WI38 (cell line): Measurements from ENCODE around the gene PCSK5.

ENCODE experiments used
- H3K4me3 ChIP-seq: 2 replicates; pipeline ENCODE4 v1.5.1; 2011; ENCODE audit warnings: low read depth, mild to moderate bottlenecking, control low read depth, low read length
- TF ChIP-seq, protein P1 (sequence below): IDR thresholded peaks from 2 replicates; pipeline ENCODE4 v1.5.1; 2012; ENCODE audit warnings: low read depth, mild to moderate bottlenecking, control low read depth, low read length

Gene PCSK5

GRCh38 chr9:75873712-75874111, 16.8 kb upstream of the PCSK5 start:
- TF ChIP-seq, protein P1, sequence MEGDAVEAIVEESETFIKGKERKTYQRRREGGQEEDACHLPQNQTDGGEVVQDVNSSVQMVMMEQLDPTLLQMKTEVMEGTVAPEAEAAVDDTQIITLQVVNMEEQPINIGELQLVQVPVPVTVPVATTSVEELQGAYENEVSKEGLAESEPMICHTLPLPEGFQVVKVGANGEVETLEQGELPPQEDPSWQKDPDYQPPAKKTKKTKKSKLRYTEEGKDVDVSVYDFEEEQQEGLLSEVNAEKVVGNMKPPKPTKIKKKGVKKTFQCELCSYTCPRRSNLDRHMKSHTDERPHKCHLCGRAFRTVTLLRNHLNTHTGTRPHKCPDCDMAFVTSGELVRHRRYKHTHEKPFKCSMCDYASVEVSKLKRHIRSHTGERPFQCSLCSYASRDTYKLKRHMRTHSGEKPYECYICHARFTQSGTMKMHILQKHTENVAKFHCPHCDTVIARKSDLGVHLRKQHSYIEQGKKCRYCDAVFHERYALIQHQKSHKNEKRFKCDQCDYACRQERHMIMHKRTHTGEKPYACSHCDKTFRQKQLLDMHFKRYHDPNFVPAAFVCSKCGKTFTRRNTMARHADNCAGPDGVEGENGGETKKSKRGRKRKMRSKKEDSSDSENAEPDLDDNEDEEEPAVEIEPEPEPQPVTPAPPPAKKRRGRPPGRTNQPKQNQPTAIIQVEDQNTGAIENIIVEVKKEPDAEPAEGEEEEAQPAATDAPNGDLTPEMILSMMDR, result no peak

GRCh38 chr9:75876999-75877640, 13.4 kb upstream of the PCSK5 start:
- TF ChIP-seq, protein P1, result no peak

More at GRCh38 chr9:75873712-75874111, 16.8 kb upstream of the PCSK5 start:
- H3K4me3 ChIP-seq, result no peak overlapping the region

GRCh38 chr9:75878488-75878860, 12.0 kb upstream of the PCSK5 start:
- TF ChIP-seq, protein P1, result no peak
- no peak overlapping the region for H3K4me3 ChIP-seq

More at GRCh38 chr9:75876999-75877640, 13.4 kb upstream of the PCSK5 start:
- no peak overlapping the region for H3K4me3 ChIP-seq

DNA sequence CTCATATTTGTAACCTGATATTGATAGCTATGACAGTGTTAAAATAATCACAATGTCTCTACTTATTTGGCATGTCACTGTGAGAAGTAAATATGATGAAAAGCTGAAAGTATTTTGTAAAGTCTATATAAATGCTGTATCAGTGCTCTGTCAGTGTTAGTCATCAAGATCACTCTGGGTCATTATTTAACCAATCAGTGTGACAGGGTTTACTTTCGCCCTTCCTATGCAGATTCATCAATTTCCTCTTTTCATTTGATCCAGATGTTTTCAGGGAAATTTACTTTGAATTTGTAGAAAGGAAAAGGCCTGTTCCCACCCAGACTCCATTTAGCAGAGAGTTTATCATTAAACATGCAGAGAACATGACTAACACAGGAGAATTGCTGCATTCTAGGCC, 9.9 kb upstream of the PCSK5 start:
- TF ChIP-seq, protein P1, result no peak
- H3K4me3 ChIP-seq, result no peak overlapping the region

DNA sequence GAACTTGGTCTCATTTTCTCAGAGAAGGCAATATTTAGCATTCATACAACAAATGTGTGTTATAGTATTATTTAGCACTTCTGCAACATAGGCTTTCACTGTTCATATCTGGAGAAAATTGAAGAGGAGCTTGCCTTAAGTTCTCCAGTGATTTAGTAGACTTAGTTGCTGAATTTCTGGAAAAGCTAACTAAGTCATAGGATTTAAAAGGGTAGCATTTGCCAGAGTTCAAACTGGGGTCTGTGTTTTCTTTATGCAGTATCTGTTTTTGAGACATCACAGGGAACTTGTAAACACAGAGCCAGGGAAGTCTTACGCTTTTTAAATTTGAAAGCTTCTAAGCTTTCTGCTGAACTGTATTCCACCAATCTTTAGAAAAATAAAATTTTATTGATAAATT, 8.7 kb upstream of the PCSK5 start:
- no peak overlapping the region for H3K4me3 ChIP-seq

GRCh38 chr9:75885652-75886051, 4.8 kb upstream of the PCSK5 start:
- no peak overlapping the region for H3K4me3 ChIP-seq
- TF ChIP-seq, protein P1, result no peak

More for the DNA sequence above, 8.7 kb upstream of the PCSK5 start:
- TF ChIP-seq, protein P1, result no peak

GRCh38 chr9:75889577-75889976, 896 bp upstream of the PCSK5 start:
- H3K4me3 ChIP-seq, result peak overlapping the region; percentile 72
- TF ChIP-seq, protein P1, result no peak
